Endothelial cell of umbilical vein (primary cell): ENCODE measurements around the gene OGT. TPM values are rescaled to one million over a fixed set of nuclear protein-coding genes. Genes with fewer than 3 reads are reported as not detected.

Experiments used
- BruUV-seq: library from RNA; stranded (reverse); fragments of 400-500 nt; replicated peaks from 2 replicates; lab custom pipeline; 2021; lab: Mats Ljungman, UMichigan
- CTCF ChIA-PET: fragments of 300-600, 350-600 bp; sonication (Branson Sonifier 250); formaldehyde crosslinking; loops from one replicate; lab custom pipeline; 2021; ENCODE audit warnings: antibody characterized with exemption, inconsistent platforms; lab: Charles Lee
- POLR2A ChIA-PET: fragments of 300-600, 350-600 bp; sonication (Branson Sonifier 250); formaldehyde crosslinking; loops from one replicate; lab custom pipeline; 2021; ENCODE audit warnings: antibody characterized with exemption, inconsistent platforms; lab: Charles Lee
- DNase-seq: peaks from one replicate; pipeline ENCODE4 v3.0.0-alpha.2; 2011; ENCODE audit warnings: low read depth, low spot score
- FAIRE-seq: peaks from 2 replicates; lab custom pipeline; 2011; peaks lifted over from hg19 to GRCh38; lab: Jason Lieb, UNC
- H2AFZ ChIP-seq: 2 replicates; pipeline ENCODE4 v1.6.0; 2012; ENCODE audit warnings: low read depth, low read length, control low read depth, inconsistent platforms
- H3K27ac ChIP-seq: 2 replicates; pipeline ENCODE4 v1.5.1; 2011; ENCODE audit warnings: low read depth, mild to moderate bottlenecking, control low read depth, low read length, moderate library complexity; ENCODE audit not compliant: insufficient read depth
- H3K27me3 ChIP-seq, 2 experiments: 2 replicates each; pipeline versions ENCODE4 v1.6.0 to v1.6.1; 2011; ENCODE audit warnings: low read length in 2 of 2, mixed read lengths in 1 of 2; ENCODE audit not compliant: control insufficient read depth in 2 of 2, insufficient read depth in 2 of 2
- H3K36me3 ChIP-seq, 2 experiments: 2 replicates in 1 of 2; 3 replicates in 1 of 2; pipeline ENCODE4 v1.5.1; 2011; ENCODE audit warnings: low read length in 2 of 2, mild to moderate bottlenecking in 1 of 2, moderate library complexity in 1 of 2; ENCODE audit not compliant: control insufficient read depth in 2 of 2, insufficient read depth in 2 of 2; ENCODE audit errors: extremely low read depth in 1 of 2
- H3K4me1 ChIP-seq: 3 replicates; pipeline ENCODE4 v1.5.1; 2011; ENCODE audit warnings: mild to moderate bottlenecking, low read length; ENCODE audit not compliant: control insufficient read depth, insufficient read depth; ENCODE audit errors: extremely low read depth
- H3K4me2 ChIP-seq: 2 replicates; pipeline ENCODE4 v1.6.1; 2011; ENCODE audit warnings: low read length, control low read depth, mixed read lengths; ENCODE audit not compliant: insufficient read depth
- H3K4me3 ChIP-seq, 3 experiments: fragments of 200-600 bp in 1 of 3; sonication (generic), shearing (Covaris generic) in 1 of 3; replicated peaks in 1 of 3; 2 replicates each; pipeline ENCODE4 v1.5.1; 2011 to 2016; ENCODE audit warnings: control low read depth in 3 of 3, low read length in 3 of 3, mild to moderate bottlenecking in 2 of 3, inconsistent platforms in 1 of 3, low read depth in 1 of 3, moderate library complexity in 1 of 3; ENCODE audit not compliant: insufficient read depth in 1 of 3
- H3K79me2 ChIP-seq: 2 replicates; pipeline ENCODE4 v1.6.0; 2012; ENCODE audit warnings: low read length, inconsistent platforms; ENCODE audit not compliant: control insufficient read depth, insufficient read depth
- H3K9ac ChIP-seq: replicated peaks from 2 replicates; pipeline ENCODE3; 2011; ENCODE audit warnings: low read length, control low read depth; ENCODE audit not compliant: insufficient read depth; ENCODE audit errors: extremely low read depth
- H3K9me1 ChIP-seq: replicated peaks from 3 replicates; pipeline ENCODE4 v1.6.0; 2011; ENCODE audit warnings: mild to moderate bottlenecking, low read length; ENCODE audit not compliant: control insufficient read depth, insufficient read depth; ENCODE audit errors: extremely low read depth
- H3K9me3 ChIP-seq: replicated peaks from 2 replicates; pipeline ENCODE4 v1.5.1; 2012; ENCODE audit warnings: low read length, inconsistent platforms; ENCODE audit not compliant: control insufficient read depth, insufficient read depth
- H4K20me1 ChIP-seq: replicated peaks from 2 replicates; pipeline ENCODE3; 2011; ENCODE audit warnings: mild to moderate bottlenecking, low read length; ENCODE audit not compliant: control insufficient read depth, insufficient read depth; ENCODE audit errors: extremely low read depth
- EZH2 ChIP-seq: IDR thresholded peaks from 2 replicates; pipeline ENCODE4 v1.6.1; 2012; ENCODE audit warnings: borderline replicate concordance, low read depth, mild to moderate bottlenecking, moderate library complexity, low read length, inconsistent platforms; ENCODE audit not compliant: severe bottlenecking
- FOS ChIP-seq: IDR thresholded peaks from 2 replicates; pipeline ENCODE4 v1.6.1; 2011; ENCODE audit warnings: mild to moderate bottlenecking, low read length, moderate library complexity, borderline replicate concordance; ENCODE audit not compliant: insufficient read depth
- GATA2 ChIP-seq: IDR thresholded peaks from 2 replicates; pipeline ENCODE4 v1.7.0; 2011; ENCODE audit warnings: low read depth, mild to moderate bottlenecking, moderate library complexity, mixed read lengths, low read length; ENCODE audit not compliant: insufficient read length, insufficient read depth
- JUN ChIP-seq: IDR thresholded peaks from 2 replicates; pipeline ENCODE4 v1.6.1; 2011; ENCODE audit warnings: borderline replicate concordance, low read depth; ENCODE audit not compliant: insufficient read length, insufficient read depth
- MYC ChIP-seq: IDR thresholded peaks from one replicate; pipeline ENCODE4 v1.6.1; 2011; ENCODE audit warnings: mild to moderate bottlenecking, low read depth, low read length
- POLR2A ChIP-seq: IDR thresholded peaks from 2 replicates; pipeline ENCODE4 v1.6.1; 2012; ENCODE audit warnings: low read depth, mild to moderate bottlenecking, control low read depth, low read length
- POLR2AphosphoS5 ChIP-seq: IDR thresholded peaks from 2 replicates; pipeline ENCODE4 v1.6.1; 2012; ENCODE audit warnings: low read depth, mild to moderate bottlenecking, control low read depth, low read length, moderate library complexity; ENCODE audit not compliant: insufficient read depth
- dilution Hi-C: fragments of 300-500 bp; cut with MboI; formaldehyde crosslinking; loops from one replicate; pipeline ENCODE4 v1.15.0; 2019; ENCODE audit warnings: low sequenced_read_pairs; ENCODE audit not compliant: extremely low pct_ligation_motif_present
- intact Hi-C: fragments of 100-400 bp; cut with micrococcal nuclease; formaldehyde crosslinking; loops from one replicate; pipeline ENCODE4 v1.10.0; 2022
- polyA plus RNA-seq, 4 experiments: library from polyadenylated mRNA; depleted of rRNA in 3 of 4; stranded (reverse) in 3 of 4; unstranded in 1 of 4; fragments of >200 nt; gene quantifications; 2 replicates each; pipeline versions ENCODE4 v1.2.1 to v1.2.3, GENCODE V29; 2011 to 2012; ENCODE audit warnings: missing spikeins in 1 of 4
- total RNA-seq: library from RNA; stranded (reverse); gene quantifications from 2 replicates; pipeline ENCODE4 v1.2.3, GENCODE V29; 2021
- TF ChIP-seq, protein P1 (sequence below), 2 donors: IDR thresholded peaks; 1 replicate in 1 of 2; 2 replicates in 1 of 2; pipeline ENCODE4 v1.5.1; 2011; ENCODE audit warnings: low read length in 2 of 2, mild to moderate bottlenecking in 2 of 2, moderate library complexity in 2 of 2, control low read depth in 1 of 2, inconsistent platforms in 1 of 2, low read depth in 1 of 2; ENCODE audit not compliant: insufficient read depth in 1 of 2; ENCODE audit errors: extremely low read depth in 1 of 2
- TF ChIP-seq, protein P2 (sequence below): IDR thresholded peaks from 2 replicates; pipeline ENCODE4 v1.6.1; 2011; ENCODE audit not compliant: insufficient read depth, insufficient read length

OGT gene
- total and polyA plus RNA-seq, 2 donors (not counting 3 experiments of a cell fraction or from before 2014, with no cell fraction given), result 129 to 141 TPM

DNA sequence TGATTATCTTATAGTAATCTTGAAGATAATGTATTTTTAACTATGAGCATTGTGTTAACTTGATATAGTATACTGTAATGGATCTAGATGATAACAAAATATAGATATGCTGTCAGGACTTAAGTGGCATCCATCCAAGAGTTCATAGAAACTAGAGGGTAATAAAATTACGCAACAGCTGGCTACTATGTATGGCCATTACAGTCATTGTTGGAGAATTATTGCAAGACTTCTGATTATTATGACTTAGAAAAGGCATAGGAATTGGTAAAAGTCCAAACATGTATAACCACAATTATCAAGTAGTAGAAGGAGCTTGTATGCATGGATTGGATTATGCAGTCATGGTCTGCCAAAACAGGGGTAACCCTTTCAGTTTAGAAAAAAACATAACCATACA is 9.5 kb downstream of the OGT start:
- H3K9me1 ChIP-seq, result peaks cover 2% of the 10 kb centered on the region
- H3K9ac ChIP-seq, result no peak overlapping the region
- peaks cover 8 to 10% of the 10 kb centered on the region in 2 experiments for H3K36me3 ChIP-seq
- no peak for TF ChIP-seq POLR2AphosphoS5
- TF ChIP-seq JUN, result no peak
- TF ChIP-seq MYC, result no peak
- H3K27ac ChIP-seq, result peak overlapping the region; percentile 64
- POLR2A ChIA-PET, result interaction anchor here (2.0 kb wide), 1 partner anchor 9 kb away, joined by 5 read pairs; the partner anchor contains the start of gene OGT
- dilution Hi-C loops, result no loop called here
- H4K20me1 ChIP-seq, result peaks cover 6% of the 10 kb centered on the region
- H3K27me3 ChIP-seq, result no peaks in the 10 kb centered on the region
- peak overlapping the region; percentile 79 for H3K4me2 ChIP-seq
- intact Hi-C loops, result no loop called here
- no TSS peak for BruUV-seq
- H3K79me2 ChIP-seq, result peaks cover 91% of the 10 kb centered on the region
- CTCF ChIA-PET, result interaction anchor here (1.2 to 2.3 kb wide), 2 partner anchors 8 to 10 kb away, joined by 3 to 12 read pairs; partner anchors contain the start of gene OGT
- no peaks in the 10 kb centered on the region for H3K9me3 ChIP-seq
- DNase-seq (peak; percentile 30), FAIRE-seq (peak; percentile 4)
- H3K4me1 ChIP-seq, result peaks cover 36% of the 10 kb centered on the region
- no peak overlapping the region for H3K4me3 ChIP-seq
- no peak overlapping the region for H2AFZ ChIP-seq

DNA sequence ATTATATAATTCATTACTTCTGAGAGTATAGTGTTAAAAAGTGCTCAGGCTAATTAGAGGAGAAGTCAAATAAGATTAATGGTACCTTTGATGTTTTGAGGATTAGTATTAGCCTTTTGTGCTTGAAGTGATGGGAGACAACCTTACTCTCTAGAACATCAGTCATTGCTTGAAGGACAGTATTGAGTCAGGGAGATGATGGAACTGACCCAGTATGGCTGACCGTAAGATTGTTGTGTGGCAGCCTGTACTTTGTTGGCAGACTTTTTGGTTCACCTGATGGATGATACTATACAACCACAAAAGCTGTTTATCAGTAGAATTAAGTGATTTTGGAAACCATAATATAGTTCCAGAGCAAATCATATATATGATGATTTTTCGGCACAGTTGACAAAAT is 9.9 kb downstream of the OGT start:
- H2AFZ ChIP-seq, result no peak overlapping the region
- peak overlapping the region; percentile 64 for H3K27ac ChIP-seq
- H3K4me2 ChIP-seq, result peak overlapping the region; percentile 30
- peaks cover 89% of the 10 kb centered on the region for H3K79me2 ChIP-seq
- TF ChIP-seq GATA2 (no peak), EZH2 (no peak), MYC (no peak), POLR2A (no peak), JUN (no peak), FOS (no peak), POLR2AphosphoS5 (no peak)
- TF ChIP-seq, protein P1, sequence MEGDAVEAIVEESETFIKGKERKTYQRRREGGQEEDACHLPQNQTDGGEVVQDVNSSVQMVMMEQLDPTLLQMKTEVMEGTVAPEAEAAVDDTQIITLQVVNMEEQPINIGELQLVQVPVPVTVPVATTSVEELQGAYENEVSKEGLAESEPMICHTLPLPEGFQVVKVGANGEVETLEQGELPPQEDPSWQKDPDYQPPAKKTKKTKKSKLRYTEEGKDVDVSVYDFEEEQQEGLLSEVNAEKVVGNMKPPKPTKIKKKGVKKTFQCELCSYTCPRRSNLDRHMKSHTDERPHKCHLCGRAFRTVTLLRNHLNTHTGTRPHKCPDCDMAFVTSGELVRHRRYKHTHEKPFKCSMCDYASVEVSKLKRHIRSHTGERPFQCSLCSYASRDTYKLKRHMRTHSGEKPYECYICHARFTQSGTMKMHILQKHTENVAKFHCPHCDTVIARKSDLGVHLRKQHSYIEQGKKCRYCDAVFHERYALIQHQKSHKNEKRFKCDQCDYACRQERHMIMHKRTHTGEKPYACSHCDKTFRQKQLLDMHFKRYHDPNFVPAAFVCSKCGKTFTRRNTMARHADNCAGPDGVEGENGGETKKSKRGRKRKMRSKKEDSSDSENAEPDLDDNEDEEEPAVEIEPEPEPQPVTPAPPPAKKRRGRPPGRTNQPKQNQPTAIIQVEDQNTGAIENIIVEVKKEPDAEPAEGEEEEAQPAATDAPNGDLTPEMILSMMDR (IDR thresholded peaks at IDR 0.05; ENCODE audit: extremely low read depth in 1 of 2, insufficient read depth in 1 of 2, low read depth in 1 of 2, low read length in 2 of 2), result no peak
- TF ChIP-seq, protein P2, sequence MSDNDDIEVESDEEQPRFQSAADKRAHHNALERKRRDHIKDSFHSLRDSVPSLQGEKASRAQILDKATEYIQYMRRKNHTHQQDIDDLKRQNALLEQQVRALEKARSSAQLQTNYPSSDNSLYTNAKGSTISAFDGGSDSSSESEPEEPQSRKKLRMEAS, result no peak
- H4K20me1 ChIP-seq, result peaks cover 6% of the 10 kb centered on the region
- DNase-seq, result no peak
- H3K4me3 ChIP-seq, result no peak overlapping the region
- no TSS peak for BruUV-seq
- intact Hi-C loops (no loop called here), dilution Hi-C loops (no loop called here)
- ChIA-PET POLR2A (interaction anchor here (2.0 kb wide), 1 partner anchor 10 kb away, joined by 5 read pairs; the partner anchor contains the start of gene OGT), CTCF (interaction anchor here (1.2 to 2.3 kb wide), 2 partner anchors 9 to 10 kb away, joined by 3 to 12 read pairs; partner anchors contain the start of gene OGT)
- peaks cover 10% of the 10 kb centered on the region in 2 experiments for H3K36me3 ChIP-seq
- H3K27me3 ChIP-seq, result no peaks in the 10 kb centered on the region
- FAIRE-seq, result no peak
- H3K9ac ChIP-seq, result no peak overlapping the region
- H3K4me1 ChIP-seq, result peaks cover 36% of the 10 kb centered on the region
- no peaks in the 10 kb centered on the region for H3K9me3 ChIP-seq
- peaks cover 2% of the 10 kb centered on the region for H3K9me1 ChIP-seq
